ENCODE data around the gene SPATA13.

DNA sequence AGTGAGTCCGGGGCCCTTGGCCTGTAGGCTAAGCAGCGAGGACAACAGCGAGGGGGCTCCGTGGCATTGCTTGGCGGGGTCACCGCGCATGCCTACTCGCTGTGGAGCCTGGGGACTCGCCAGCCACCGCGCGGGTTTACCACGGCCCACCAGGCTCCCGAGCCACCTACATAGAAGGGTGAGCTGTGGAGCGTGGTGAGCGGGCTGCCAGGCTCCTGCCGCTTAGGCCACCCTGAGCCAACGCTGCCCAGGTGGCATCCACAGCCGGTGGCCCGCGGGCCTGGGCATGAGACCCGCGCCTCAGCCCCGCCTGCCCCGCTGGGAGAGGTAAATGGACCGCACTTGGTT is 180.1 kb downstream of the SPATA13 start:
- TF ChIP-seq POLR2AphosphoS5 (IDR thresholded peaks at IDR 0.05; ENCODE audit: low read length): no peak
- no peak for TF ChIP-seq SIN3A (IDR thresholded peaks at IDR 0.05; ENCODE audit: low read depth, low read length)
- no peak for TF ChIP-seq GABPA (IDR thresholded peaks at IDR 0.05; ENCODE audit: low read depth)
- TF ChIP-seq, protein P1, sequence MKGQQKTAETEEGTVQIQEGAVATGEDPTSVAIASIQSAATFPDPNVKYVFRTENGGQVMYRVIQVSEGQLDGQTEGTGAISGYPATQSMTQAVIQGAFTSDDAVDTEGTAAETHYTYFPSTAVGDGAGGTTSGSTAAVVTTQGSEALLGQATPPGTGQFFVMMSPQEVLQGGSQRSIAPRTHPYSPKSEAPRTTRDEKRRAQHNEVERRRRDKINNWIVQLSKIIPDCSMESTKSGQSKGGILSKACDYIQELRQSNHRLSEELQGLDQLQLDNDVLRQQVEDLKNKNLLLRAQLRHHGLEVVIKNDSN (IDR thresholded peaks at IDR 0.05; ENCODE audit: borderline replicate concordance, extremely low read length, insufficient read depth, low read depth, low read length): no peak
- TF ChIP-seq, protein P2, sequence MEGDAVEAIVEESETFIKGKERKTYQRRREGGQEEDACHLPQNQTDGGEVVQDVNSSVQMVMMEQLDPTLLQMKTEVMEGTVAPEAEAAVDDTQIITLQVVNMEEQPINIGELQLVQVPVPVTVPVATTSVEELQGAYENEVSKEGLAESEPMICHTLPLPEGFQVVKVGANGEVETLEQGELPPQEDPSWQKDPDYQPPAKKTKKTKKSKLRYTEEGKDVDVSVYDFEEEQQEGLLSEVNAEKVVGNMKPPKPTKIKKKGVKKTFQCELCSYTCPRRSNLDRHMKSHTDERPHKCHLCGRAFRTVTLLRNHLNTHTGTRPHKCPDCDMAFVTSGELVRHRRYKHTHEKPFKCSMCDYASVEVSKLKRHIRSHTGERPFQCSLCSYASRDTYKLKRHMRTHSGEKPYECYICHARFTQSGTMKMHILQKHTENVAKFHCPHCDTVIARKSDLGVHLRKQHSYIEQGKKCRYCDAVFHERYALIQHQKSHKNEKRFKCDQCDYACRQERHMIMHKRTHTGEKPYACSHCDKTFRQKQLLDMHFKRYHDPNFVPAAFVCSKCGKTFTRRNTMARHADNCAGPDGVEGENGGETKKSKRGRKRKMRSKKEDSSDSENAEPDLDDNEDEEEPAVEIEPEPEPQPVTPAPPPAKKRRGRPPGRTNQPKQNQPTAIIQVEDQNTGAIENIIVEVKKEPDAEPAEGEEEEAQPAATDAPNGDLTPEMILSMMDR (IDR thresholded peaks at IDR 0.05 in 2 of 3, conservative IDR thresholded peaks at IDR 0.05 in 1 of 3; ENCODE audit: control insufficient read depth in 2 of 3, extremely low read depth in 1 of 3, insufficient read depth in 1 of 3, low read depth in 3 of 3, low read length in 3 of 3): no peak
- no peak for TF ChIP-seq NFIC (IDR thresholded peaks at IDR 0.05; ENCODE audit: low read depth, low read length)
- TF ChIP-seq EP300 (IDR thresholded peaks at IDR 0.05; ENCODE audit: borderline replicate concordance in 1 of 2, control insufficient read depth in 1 of 2, low read depth in 2 of 2, low read length in 2 of 2): no peak
- TF ChIP-seq SREBF2 (IDR thresholded peaks at IDR 0.05; ENCODE audit: low read length): no peak
- no peak for TF ChIP-seq E2F4 (IDR thresholded peaks at IDR 0.05; ENCODE audit: low read depth, low read length)
- TF ChIP-seq FOS (IDR thresholded peaks at IDR 0.05; ENCODE audit: borderline replicate concordance, extremely low read depth, insufficient read length): no peak
- TF ChIP-seq SIX5 (IDR thresholded peaks at IDR 0.05; ENCODE audit: low read depth, low read length, severe bottlenecking): no peak

Measured in GM12878 (cell line).